WTC11 (cell line): Measurements from ENCODE around the gene SPTAN1. TPM values are rescaled to one million over a fixed set of nuclear protein-coding genes. Genes with fewer than 3 reads are reported as not detected.
"Not testable (repeated sequence)": the region's sequence is repeated elsewhere in the genome, so short reads cannot be mapped to it uniquely, and the experiment has no call there.

Experiments used
- ATAC-seq: fragments of 200-7000 bp; cut with Tn5 transposase; 2 replicates; pipeline ENCODE4 v1.10.0; 2021; ENCODE audit warnings: mild to moderate bottlenecking, moderate library complexity
- CTCF ChIA-PET: fragments of 300-600 bp; sonication (Branson Sonifier 250); formaldehyde crosslinking; loops from one replicate; lab custom pipeline; 2021; ENCODE audit warnings: antibody characterized with exemption; lab: Charles Lee
- POLR2A ChIA-PET: fragments of 350-600 bp; sonication (Branson Sonifier 250); formaldehyde crosslinking; loops from one replicate; lab custom pipeline; 2021; ENCODE audit warnings: antibody characterized with exemption; lab: Charles Lee
- DNase-seq: peaks from one replicate; pipeline ENCODE4 v3.0.0; 2021; ENCODE audit warnings: low spot score
- H3K27ac Mint-ChIP-seq: 2 replicates; pipeline ENCODE4 v1.8.0; 2021; ENCODE audit warnings: mixed read lengths
- H3K27me3 Mint-ChIP-seq: 2 replicates; pipeline ENCODE4 v1.8.0; 2021; ENCODE audit warnings: low read depth, mild to moderate bottlenecking, moderate library complexity, mixed read lengths
- H3K36me3 Mint-ChIP-seq: 2 replicates; pipeline ENCODE4 v1.8.0; 2021; ENCODE audit warnings: mixed read lengths
- H3K4me1 Mint-ChIP-seq: 2 replicates; pipeline ENCODE4 v1.8.0; 2022; ENCODE audit warnings: mixed read lengths
- H3K4me3 Mint-ChIP-seq: 2 replicates; pipeline ENCODE4 v1.8.0; 2021; ENCODE audit warnings: mild to moderate bottlenecking, moderate library complexity, mixed read lengths
- H3K9me3 Mint-ChIP-seq: 2 replicates; pipeline ENCODE4 v1.8.0; 2021; ENCODE audit warnings: mixed read lengths
- AR ChIP-seq: fragments of 250-450 bp; sonication (Bioruptor Pico); IDR thresholded peaks from 2 replicates; pipeline ENCODE4 v1.9.0; 2021; ENCODE audit warnings: mild to moderate bottlenecking
- E2F4 ChIP-seq: sonication (generic); formaldehyde crosslinking; IDR thresholded peaks from 2 replicates; pipeline ENCODE4 v1.8.1; 2022; ENCODE audit warnings: low read depth, mild to moderate bottlenecking, moderate library complexity, missing genetic modification reagents, borderline replicate concordance
- ERG ChIP-seq: fragments of 250-450 bp; sonication (Bioruptor Pico); IDR thresholded peaks from 2 replicates; pipeline ENCODE4 v1.8.0; 2021; ENCODE audit warnings: mild to moderate bottlenecking
- ETV6 ChIP-seq: sonication (generic); formaldehyde crosslinking; IDR thresholded peaks from 2 replicates; pipeline ENCODE4 v1.8.1; 2022; ENCODE audit warnings: mild to moderate bottlenecking, missing genetic modification reagents
- FOXJ3 ChIP-seq: sonication (generic); formaldehyde crosslinking; IDR thresholded peaks from 2 replicates; pipeline ENCODE4 v1.9.0; 2021; ENCODE audit warnings: missing genetic modification reagents, mild to moderate bottlenecking, borderline replicate concordance
- GRHL2 ChIP-seq: fragments of 250-450 bp; sonication (Bioruptor Pico); IDR thresholded peaks from 2 replicates; pipeline ENCODE4 v1.8.0; 2022; ENCODE audit warnings: mild to moderate bottlenecking, moderate library complexity; ENCODE audit not compliant: insufficient replicate concordance, severe bottlenecking
- GTF2I ChIP-seq: fragments of 250-450 bp; sonication (Bioruptor Pico); conservative IDR thresholded peaks from 2 replicates; pipeline ENCODE4 v1.4.0; 2021; ENCODE audit warnings: mild to moderate bottlenecking
- IRF1 ChIP-seq: sonication (generic); formaldehyde crosslinking; IDR thresholded peaks from 2 replicates; pipeline ENCODE4 v1.8.0; 2023; ENCODE audit warnings: missing genetic modification reagents
- MXD4 ChIP-seq: fragments of 250-450 bp; sonication (Bioruptor Pico); IDR thresholded peaks from 2 replicates; pipeline ENCODE4 v1.8.0; 2021; ENCODE audit warnings: mild to moderate bottlenecking, moderate library complexity, borderline replicate concordance
- USF2 ChIP-seq: sonication (generic); formaldehyde crosslinking; IDR thresholded peaks from 2 replicates; pipeline ENCODE4 v1.8.1; 2023; ENCODE audit warnings: mild to moderate bottlenecking, missing genetic modification reagents, moderate library complexity
- ZNF121 ChIP-seq: sonication (generic); formaldehyde crosslinking; IDR thresholded peaks from 2 replicates; pipeline ENCODE4 v1.8.0; 2023; ENCODE audit warnings: missing genetic modification reagents
- ZNF281 ChIP-seq: sonication (generic); formaldehyde crosslinking; IDR thresholded peaks from 2 replicates; pipeline ENCODE4 v1.8.0; 2023; ENCODE audit warnings: mild to moderate bottlenecking, missing genetic modification reagents
- ZNF425 ChIP-seq: fragments of 250-450 bp; sonication (Bioruptor Pico); conservative IDR thresholded peaks from 2 replicates; pipeline ENCODE4 v1.9.0; 2021; ENCODE audit warnings: mild to moderate bottlenecking
- ZSCAN18 ChIP-seq: fragments of 250-450 bp; sonication (Bioruptor Pico); IDR thresholded peaks from 2 replicates; pipeline ENCODE4 v2.1.2; 2022; ENCODE audit warnings: mild to moderate bottlenecking, moderate library complexity
- total RNA-seq: library from RNA; stranded (reverse); gene quantifications from 3 replicates; pipeline ENCODE4 v1.2.3, GENCODE V29; 2021

The SPTAN1 gene
- total RNA-seq, 1 experiment from 2014 or later, result 255 TPM

- H3K27me3 Mint-ChIP-seq, H3K4me3 Mint-ChIP-seq, H3K27ac Mint-ChIP-seq, H3K9me3 Mint-ChIP-seq, H3K36me3 Mint-ChIP-seq, H3K4me1 Mint-ChIP-seq: not testable (repeated sequence)
- DNase-seq (peak; percentile 62), ATAC-seq (peak; percentile 89)
- ChIA-PET POLR2A (interaction anchor here (0.9 kb wide), 1 partner anchor 170 kb away, joined by 3 read pairs; the partner anchor contains the start of gene ENDOG), CTCF (interaction anchor here (0.6 to 1.3 kb wide), 4 partner anchors 12 to 227 kb away, joined by 3 to 4 read pairs (median 4); partner anchors contain the start of gene CERCAM)
- TF ChIP-seq ZNF121 (peak; percentile 100), GTF2I (CRISPR knock-in tag) (peak; percentile 62; the same call in 1 of the 2 replicates)
Observed at GRCh38 chr9:128648206-128648605, 95.8 kb downstream of the SPTAN1 start.

GRCh38 chr9:128651798-128652197, 99.4 kb downstream of the SPTAN1 start:
- Mint-ChIP-seq H3K27ac (peak overlapping the region; percentile 76; the same call in 1 of the 2 replicates), H3K4me3 (no peak overlapping the region), H3K36me3 (no peaks in the 10 kb centered on the region), H3K4me1 (no peaks in the 10 kb centered on the region), H3K9me3 (no peaks in the 10 kb centered on the region)
- CTCF ChIA-PET, result interaction anchor here (0.6 kb wide), 1 partner anchor 1624 kb away, joined by 5 read pairs; no protein-coding TSS in a partner anchor
- DNase-seq (no peak), ATAC-seq (no peak)
- TF ChIP-seq ETV6 (CRISPR knock-in tag), result no peak
- TF ChIP-seq IRF1, result no peak
- TF ChIP-seq ERG (CRISPR knock-in tag), result no peak
- TF ChIP-seq FOXJ3 (CRISPR knock-in tag), result no peak
- no peak for TF ChIP-seq ZNF281 (CRISPR knock-in tag)
- no peak for TF ChIP-seq MXD4 (CRISPR knock-in tag)
- TF ChIP-seq AR, result no peak
- no peak for TF ChIP-seq E2F4 (CRISPR knock-in tag)
- no peak for TF ChIP-seq ZNF425 (CRISPR knock-in tag)
- no peak for TF ChIP-seq ZSCAN18 (CRISPR knock-in tag)
- no peak for TF ChIP-seq GRHL2 (CRISPR knock-in tag)
- no peak for TF ChIP-seq USF2
- TF ChIP-seq, all 79 proteins: peak for 0
- POLR2A ChIA-PET, result interaction anchor here (0.6 kb wide), 1 partner anchor 35 kb away, joined by 5 read pairs; no protein-coding TSS in a partner anchor
- H3K27me3 Mint-ChIP-seq, result no peaks in the 10 kb centered on the region
